ENCODE results near the gene CDK16. TPM values are rescaled to one million over a fixed set of nuclear protein-coding genes. Genes with fewer than 3 reads are reported as not detected.
A peak's percentile ranks its signal among the peaks of the same experiment; 100 is the strongest.

CDK16 gene
- polyA plus RNA-seq, 1 donor (not counting 4 experiments of a cell fraction or from before 2014, with no cell fraction given), result 79.3 TPM

- Histone ChIP-seq H3K4me3 (ENCODE audit: control insufficient read depth in 2 of 3, extremely low read depth in 1 of 3, insufficient read depth in 2 of 3, low read depth in 1 of 3, low read length in 3 of 3) (peak overlapping the region; percentile 42 to 72 (median 69)), H3K36me3 (ENCODE audit: control insufficient read depth in 2 of 2, extremely low read depth in 1 of 2, insufficient read depth in 2 of 2, low read length in 2 of 2) (peaks cover 3 to 5% of the 10 kb centered on the region in 2 experiments), H3K4me2 (ENCODE audit: control insufficient read depth, extremely low read depth, insufficient read depth, low read depth, low read length) (peak overlapping the region; percentile 70), H3K79me2 (ENCODE audit: control insufficient read depth, insufficient read depth, low read length) (peaks cover 10% of the 10 kb centered on the region), H3K4me1 (ENCODE audit: control insufficient read depth, extremely low read depth, insufficient read depth, low read length) (peaks cover 5% of the 10 kb centered on the region), H2AFZ (ENCODE audit: control insufficient read depth, low read length) (no peak overlapping the region), H3K9me1 (ENCODE audit: control insufficient read depth, extremely low read depth, insufficient read depth, low read length) (no peaks in the 10 kb centered on the region), H3K27ac (ENCODE audit: control insufficient read depth, insufficient read depth, low read length) (peak overlapping the region; percentile 95), H3K9ac (ENCODE audit: control insufficient read depth, extremely low read depth, insufficient read depth, low read length) (peak overlapping the region; percentile 93), H3K27me3 (ENCODE audit: control insufficient read depth, extremely low read depth, insufficient read depth, low read length) (no peaks in the 10 kb centered on the region), H3K9me3 (ENCODE audit: control insufficient read depth, low read depth, low read length) (no peaks in the 10 kb centered on the region), H4K20me1 (ENCODE audit: control insufficient read depth, extremely low read depth, insufficient read depth, low read length) (no peaks in the 10 kb centered on the region)
- TF ChIP-seq, protein P1, sequence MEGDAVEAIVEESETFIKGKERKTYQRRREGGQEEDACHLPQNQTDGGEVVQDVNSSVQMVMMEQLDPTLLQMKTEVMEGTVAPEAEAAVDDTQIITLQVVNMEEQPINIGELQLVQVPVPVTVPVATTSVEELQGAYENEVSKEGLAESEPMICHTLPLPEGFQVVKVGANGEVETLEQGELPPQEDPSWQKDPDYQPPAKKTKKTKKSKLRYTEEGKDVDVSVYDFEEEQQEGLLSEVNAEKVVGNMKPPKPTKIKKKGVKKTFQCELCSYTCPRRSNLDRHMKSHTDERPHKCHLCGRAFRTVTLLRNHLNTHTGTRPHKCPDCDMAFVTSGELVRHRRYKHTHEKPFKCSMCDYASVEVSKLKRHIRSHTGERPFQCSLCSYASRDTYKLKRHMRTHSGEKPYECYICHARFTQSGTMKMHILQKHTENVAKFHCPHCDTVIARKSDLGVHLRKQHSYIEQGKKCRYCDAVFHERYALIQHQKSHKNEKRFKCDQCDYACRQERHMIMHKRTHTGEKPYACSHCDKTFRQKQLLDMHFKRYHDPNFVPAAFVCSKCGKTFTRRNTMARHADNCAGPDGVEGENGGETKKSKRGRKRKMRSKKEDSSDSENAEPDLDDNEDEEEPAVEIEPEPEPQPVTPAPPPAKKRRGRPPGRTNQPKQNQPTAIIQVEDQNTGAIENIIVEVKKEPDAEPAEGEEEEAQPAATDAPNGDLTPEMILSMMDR (optimal IDR thresholded peaks at IDR 0.05 in 1 of 3, IDR thresholded peaks at IDR 0.05 in 1 of 3, conservative IDR thresholded peaks at IDR 0.05 in 1 of 3; ENCODE audit: extremely low read depth in 1 of 3, insufficient read depth in 2 of 3, low read length in 3 of 3), result no peak
- no peak for TF ChIP-seq EZH2 (IDR thresholded peaks at IDR 0.05; ENCODE audit: low read length)
- DNase-seq (ENCODE audit: low read depth, low spot score), result peak; percentile 76
- peak; percentile 67 for FAIRE-seq
- dilution Hi-C loops (cut with MboI; ENCODE audit: extremely low pct_ligation_motif_present, low sequenced_read_pairs), result no loop called here
Observed at GRCh38 chrX:47233333-47234113, 15.0 kb downstream of the CDK16 start.

DNA sequence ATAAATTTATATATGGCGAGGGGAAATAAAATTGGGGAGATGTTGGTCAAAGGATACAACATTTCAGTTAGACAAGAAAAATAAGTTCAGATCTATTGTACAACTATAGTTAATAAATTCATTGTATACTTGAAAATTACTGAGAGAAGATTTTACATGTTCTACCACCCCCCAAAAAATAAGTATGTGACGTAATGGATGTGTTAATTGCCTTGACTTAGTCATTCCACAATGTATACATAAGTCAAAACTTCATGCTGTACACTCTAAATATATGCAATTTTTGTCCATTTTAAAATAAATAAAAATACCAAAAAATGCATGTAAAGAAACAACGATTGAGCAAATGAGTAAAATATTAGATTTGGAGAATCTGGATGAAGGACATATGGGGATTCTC is 16.1 kb downstream of the CDK16 start:
- Histone ChIP-seq H3K4me3 (ENCODE audit: control insufficient read depth in 2 of 3, extremely low read depth in 1 of 3, insufficient read depth in 2 of 3, low read depth in 1 of 3, low read length in 3 of 3) (peak overlapping the region in 1 of 3 experiments; percentile 72), H2AFZ (ENCODE audit: control insufficient read depth, low read length) (no peak overlapping the region), H3K4me2 (ENCODE audit: control insufficient read depth, extremely low read depth, insufficient read depth, low read depth, low read length) (peak overlapping the region; percentile 70), H3K4me1 (ENCODE audit: control insufficient read depth, extremely low read depth, insufficient read depth, low read length) (peaks cover 5% of the 10 kb centered on the region), H3K9me1 (ENCODE audit: control insufficient read depth, extremely low read depth, insufficient read depth, low read length) (no peaks in the 10 kb centered on the region), H3K79me2 (ENCODE audit: control insufficient read depth, insufficient read depth, low read length) (peaks cover 10% of the 10 kb centered on the region), H3K9ac (ENCODE audit: control insufficient read depth, extremely low read depth, insufficient read depth, low read length) (peak overlapping the region; percentile 89), H3K36me3 (ENCODE audit: control insufficient read depth in 2 of 2, extremely low read depth in 1 of 2, insufficient read depth in 2 of 2, low read length in 2 of 2) (no peaks in the 10 kb centered on the region), H3K27ac (ENCODE audit: control insufficient read depth, insufficient read depth, low read length) (peak overlapping the region; percentile 95), H4K20me1 (ENCODE audit: control insufficient read depth, extremely low read depth, insufficient read depth, low read length) (no peaks in the 10 kb centered on the region), H3K27me3 (ENCODE audit: control insufficient read depth, extremely low read depth, insufficient read depth, low read length) (no peaks in the 10 kb centered on the region), H3K9me3 (ENCODE audit: control insufficient read depth, low read depth, low read length) (no peaks in the 10 kb centered on the region)
- FAIRE-seq (no peak), DNase-seq (ENCODE audit: low read depth, low spot score) (no peak)
- TF ChIP-seq, protein P1 (optimal IDR thresholded peaks at IDR 0.05 in 1 of 3, IDR thresholded peaks at IDR 0.05 in 1 of 3, conservative IDR thresholded peaks at IDR 0.05 in 1 of 3; ENCODE audit: extremely low read depth in 1 of 3, insufficient read depth in 2 of 3, low read length in 3 of 3), result no peak
- no peak for TF ChIP-seq EZH2 (IDR thresholded peaks at IDR 0.05; ENCODE audit: low read length)
- dilution Hi-C loops (cut with MboI; ENCODE audit: extremely low pct_ligation_motif_present, low sequenced_read_pairs), result no loop called here

Measured in keratinocyte (primary cell).